ENCODE measurements around the gene UBE2R2. TPM values are rescaled to one million over a fixed set of nuclear protein-coding genes. Genes with fewer than 3 reads are reported as not detected.
"Not testable (repeated sequence)": the region's sequence is repeated elsewhere in the genome, so short reads cannot be mapped to it uniquely, and the experiment has no call there.

Gene UBE2R2
- total RNA-seq, 1 donor from 2014 or later = 15.7 TPM

DNA sequence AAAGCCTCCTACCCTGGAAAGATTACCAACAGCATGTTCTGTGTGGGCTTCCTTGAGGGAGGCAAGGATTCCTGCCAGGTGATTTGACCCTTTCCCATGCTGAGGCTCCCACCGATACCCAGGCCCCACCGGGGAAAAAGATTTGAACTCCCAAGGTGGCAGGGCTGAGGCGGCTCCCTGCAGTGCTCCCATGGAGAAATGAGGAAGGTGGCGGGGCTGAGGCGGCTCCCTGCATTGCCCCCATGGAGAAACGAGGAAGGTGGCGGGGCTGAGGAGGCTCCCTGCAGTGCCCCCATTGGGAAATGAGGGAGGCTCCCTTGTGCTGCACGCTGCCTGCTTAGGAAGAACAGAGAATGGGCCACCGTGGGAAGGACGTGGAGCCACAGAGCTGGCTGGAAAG is 18.4 kb upstream of the UBE2R2 start:
- no peak for DNase-seq (ENCODE audit: low read depth in 2 of 2)

DNA sequence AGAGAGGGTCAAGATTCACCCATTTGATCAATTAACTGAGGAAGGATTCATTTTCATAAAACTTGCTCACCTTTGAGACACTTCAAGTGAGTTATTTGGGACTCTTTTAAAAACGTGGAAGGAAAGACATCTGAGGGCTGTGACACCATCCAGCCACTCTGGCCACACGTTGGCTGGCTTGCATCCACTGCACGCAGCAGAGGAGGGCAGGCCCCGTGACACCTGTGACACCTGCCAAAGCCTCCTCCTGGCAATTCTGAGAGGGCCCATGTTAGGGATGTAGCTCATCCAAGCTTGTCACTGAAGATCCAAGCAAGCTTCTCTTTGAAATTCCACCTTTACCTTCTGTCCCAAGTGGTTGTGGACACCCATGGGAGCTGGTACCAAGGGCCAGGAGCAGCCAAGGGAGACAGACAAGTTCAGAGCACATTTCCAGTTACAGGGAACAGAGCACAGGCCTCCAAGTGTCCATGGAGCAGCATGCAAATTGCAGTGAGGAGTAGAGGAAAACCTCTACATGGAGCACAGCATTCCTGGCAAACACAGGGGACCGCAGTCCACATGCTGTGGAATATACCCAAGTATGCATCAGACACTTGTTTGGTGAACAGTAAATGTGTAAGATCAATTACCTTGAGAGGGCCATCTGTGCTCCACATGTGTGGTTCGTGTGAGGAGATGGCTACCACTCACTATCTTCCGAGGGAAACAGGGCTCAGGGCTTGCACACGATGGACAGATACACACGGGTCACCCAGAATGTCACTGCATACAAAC is 16.8 kb upstream of the UBE2R2 start:
- DNase-seq (ENCODE audit: low read depth in 2 of 2) = no peak

DNA sequence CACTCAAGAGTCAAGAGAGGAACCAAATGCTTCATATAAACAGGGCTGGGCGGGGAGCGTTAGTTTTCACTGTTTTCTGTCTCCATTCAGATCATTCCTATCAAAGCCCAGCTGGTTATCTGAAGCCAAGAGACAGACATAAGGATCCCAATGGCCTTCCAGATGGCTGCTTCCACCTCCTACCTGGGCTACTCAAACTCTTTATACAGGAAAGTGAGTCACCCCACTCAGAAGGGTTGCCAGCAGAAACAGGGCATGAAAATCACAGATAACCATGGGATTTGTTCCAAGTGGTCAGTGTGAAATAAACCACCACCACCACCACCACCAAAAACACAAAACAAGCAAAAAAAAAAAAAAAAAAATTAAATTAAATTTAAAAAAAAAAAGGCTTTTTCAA is 16.1 kb upstream of the UBE2R2 start:
- peak in 1 of 2 donors; percentile 58 for DNase-seq (ENCODE audit: low read depth in 2 of 2)

DNA sequence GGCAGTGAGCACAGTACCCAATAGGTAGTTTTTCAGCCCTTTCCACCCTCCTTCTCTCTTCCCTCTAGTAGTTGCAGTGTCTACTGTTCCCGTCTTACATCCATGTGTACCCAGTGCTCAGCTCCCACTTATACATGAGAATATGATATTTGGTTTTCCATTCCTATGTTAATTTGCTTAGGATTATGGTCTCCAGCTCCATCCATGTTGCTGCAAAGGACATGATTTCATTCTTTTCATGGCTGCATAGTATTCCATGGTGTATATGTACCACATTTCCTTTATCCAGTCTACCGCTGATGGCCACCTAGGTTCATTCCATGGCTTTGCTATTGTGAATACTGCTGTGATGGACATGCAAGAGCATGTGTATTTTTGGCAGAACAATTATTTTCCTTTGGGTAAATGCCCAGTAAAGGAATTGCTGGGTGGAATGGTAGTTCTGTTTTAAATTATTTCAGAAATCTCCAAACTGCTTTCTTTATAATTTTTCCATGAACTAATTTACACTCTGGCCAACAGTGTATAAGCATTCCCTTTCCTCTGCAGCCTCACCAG is 14.9 kb upstream of the UBE2R2 start:
- not testable (repeated sequence) for DNase-seq (ENCODE audit: low read depth in 2 of 2)

DNA sequence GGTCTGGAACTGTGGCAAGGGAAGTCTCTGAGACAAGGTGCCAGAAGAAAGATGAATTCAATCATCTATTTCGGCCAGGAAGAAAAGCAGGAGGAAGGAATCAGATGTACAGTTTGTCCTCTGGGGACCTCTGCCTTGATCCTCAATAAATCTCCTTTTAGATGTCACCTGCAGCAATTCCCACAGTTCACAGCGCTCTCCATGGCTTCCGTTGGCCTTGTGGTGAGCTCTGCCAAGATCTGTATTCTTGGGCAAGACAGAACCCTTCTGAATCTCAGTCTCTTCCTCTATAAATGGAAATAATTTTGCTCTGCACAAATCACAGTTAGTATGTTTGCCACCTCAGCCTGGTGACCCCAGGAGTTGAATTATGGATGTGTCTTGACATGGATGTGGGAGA is 12.8 kb upstream of the UBE2R2 start:
- not testable (repeated sequence) for DNase-seq (ENCODE audit: low read depth in 2 of 2)

DNA sequence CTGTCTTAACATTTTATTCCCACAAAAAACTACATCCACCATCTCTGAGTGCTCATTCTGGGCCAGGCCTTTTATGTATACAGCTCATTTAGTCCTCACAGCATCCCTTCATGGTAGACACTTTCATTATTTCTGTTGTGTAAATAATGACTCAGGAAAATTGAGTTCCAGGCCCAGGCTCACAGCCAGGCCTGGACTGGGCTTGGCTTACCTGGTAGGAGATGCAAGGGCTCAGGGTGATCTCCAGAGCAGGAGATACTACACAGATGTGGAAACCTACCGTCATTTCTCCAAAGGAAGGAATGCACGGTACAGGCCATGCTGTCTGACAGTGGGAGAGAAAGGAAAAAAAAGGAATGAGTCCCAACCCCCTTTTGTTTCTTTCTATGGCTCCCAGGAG is 9.8 kb upstream of the UBE2R2 start:
- DNase-seq (ENCODE audit: low read depth in 2 of 2) = not testable (repeated sequence)

DNA sequence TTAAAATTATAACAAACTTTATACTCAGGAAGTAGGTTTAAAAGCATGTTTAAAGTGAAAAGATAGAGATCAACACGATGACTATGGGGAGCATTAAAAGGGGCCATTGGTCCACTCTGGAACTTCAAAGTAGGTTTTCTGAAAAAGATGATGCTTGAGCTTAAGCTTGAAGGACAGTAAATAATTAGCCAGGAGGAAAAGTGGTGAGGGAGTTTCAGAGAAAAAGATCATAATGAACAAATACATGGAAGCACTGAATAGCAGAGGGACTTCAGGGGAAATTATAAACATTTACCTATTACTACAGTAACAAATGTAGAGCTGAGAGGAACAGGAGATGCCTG is 8.0 kb upstream of the UBE2R2 start:
- DNase-seq (ENCODE audit: low read depth in 2 of 2) = not testable (repeated sequence)

DNA sequence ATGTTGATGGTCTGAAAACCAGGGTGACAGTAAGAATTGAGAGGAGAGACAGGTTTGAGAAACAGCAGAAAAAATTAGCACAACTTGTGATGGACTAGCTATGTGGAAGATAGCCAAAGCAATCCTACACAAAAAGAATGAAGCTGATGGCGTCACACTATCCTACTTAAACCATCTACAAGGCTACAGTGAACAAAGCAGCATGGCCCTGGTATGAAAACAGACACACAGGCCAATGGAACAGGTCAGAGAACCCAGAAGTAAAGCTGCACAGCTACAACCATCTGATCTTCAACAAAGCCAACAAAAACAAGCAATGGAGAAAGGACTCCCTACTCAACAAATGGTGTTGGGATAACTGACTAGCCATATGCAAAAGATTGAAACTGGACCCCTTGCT is 7.5 kb upstream of the UBE2R2 start:
- peak in 1 of 2 donors; percentile 14 for DNase-seq (ENCODE audit: low read depth in 2 of 2)

DNA sequence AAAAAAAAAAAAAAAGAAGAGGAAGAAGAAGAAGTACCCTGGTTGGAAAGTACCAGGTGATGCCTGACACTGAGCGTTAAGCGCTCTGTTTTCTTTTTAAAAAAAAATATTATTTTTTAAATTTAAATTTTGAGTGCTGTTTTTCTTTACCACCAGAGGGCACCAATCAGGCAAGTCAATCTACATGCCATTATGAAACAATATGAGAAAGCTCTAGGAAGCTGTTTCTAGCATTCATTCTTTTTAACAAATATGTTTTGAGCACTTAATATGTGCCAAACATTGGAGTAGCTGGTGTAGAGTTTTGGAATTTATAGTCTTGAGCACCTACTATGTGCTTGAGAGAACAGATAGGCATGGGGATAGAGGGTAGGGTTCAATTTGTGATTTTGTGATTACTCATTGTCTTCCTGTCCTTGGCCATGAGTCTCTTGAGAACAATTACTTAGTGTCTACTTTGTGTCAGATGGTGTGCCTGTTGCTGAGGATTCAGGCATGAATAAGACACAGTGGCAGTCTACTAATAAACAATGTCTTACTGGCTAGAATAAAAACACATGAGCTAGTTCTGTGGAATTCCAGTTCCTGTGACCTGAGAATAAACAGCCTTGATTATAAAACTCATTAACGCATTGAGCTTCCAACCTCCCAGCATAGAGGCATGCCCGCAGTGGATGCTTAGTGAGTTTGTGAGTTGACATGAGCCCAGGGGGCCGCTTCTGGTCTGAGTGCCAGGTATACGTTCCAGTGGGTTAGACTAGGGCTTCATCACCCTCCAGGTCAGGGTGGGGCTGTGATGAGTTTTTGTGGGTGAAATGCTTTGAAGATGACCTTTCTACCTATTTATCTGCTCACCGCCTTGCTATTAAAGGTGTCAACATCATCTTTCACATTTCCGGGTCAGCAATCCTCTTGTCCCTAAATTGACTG is 3.0 kb upstream of the UBE2R2 start:
- DNase-seq (ENCODE audit: low read depth in 2 of 2) = peak in 1 of 2 donors; percentile 90

DNA sequence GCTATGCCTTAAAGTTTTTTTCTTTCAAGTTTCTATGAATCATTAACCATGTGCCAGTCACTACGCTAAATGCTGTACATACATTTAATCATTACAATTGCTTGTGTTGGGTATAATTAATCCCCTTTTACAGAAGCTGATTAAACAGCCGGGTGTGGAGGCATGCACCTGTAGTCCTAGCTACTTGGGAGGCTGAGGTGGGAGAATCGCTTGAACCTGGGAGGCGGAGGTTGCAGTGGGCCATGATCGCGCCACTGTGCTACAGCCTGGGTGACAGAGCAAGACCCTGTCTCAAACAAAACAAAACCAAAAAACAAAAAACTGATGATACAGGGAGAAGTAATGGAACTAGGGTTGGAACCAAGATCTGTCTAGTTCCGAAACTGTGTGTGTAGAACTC is 1.2 kb upstream of the UBE2R2 start:
- no peak for DNase-seq (ENCODE audit: low read depth in 2 of 2)

DNA sequence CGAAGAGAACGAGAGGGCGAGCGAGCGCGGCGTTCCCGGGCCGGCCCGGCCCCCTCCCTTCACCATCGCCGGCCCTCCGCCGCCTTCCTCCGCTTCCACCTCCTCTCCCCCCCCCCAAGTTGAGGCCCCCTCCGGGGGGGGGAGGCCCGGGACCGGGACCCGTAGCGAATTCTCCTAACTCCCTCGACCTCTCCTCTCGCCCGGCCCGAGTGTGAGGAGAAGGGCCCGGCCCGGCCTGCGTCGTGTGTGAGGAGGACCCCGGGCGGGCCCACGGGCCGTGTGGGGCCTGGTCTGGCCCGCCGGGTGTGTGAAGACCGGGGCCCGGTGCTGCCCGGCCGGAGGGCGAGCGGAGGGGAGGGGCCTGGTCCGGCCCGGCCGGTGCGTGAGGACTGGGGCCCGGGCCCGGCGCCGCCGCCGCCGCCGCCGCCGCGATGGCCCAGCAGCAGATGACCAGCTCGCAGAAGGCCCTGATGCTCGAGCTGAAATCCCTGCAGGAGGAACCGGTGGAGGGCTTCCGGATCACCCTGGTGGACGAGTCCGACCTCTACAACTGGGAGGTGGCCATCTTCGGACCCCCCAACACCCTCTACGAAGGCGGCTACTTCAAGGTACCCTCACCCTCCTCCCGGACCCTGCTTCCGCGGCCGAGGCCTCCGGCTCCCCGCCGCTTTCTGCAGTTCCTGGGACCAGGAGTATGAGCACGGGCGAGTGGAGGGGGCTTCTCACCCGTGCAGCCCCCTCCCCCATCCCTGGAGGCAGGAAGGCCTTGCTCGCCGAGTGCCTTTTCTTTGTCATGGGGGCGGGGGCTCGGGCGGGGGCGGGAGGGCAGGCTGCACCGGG is 587 bp downstream of the UBE2R2 start:
- peak; percentile 56 to 82 for DNase-seq (ENCODE audit: low read depth in 2 of 2)

DNA sequence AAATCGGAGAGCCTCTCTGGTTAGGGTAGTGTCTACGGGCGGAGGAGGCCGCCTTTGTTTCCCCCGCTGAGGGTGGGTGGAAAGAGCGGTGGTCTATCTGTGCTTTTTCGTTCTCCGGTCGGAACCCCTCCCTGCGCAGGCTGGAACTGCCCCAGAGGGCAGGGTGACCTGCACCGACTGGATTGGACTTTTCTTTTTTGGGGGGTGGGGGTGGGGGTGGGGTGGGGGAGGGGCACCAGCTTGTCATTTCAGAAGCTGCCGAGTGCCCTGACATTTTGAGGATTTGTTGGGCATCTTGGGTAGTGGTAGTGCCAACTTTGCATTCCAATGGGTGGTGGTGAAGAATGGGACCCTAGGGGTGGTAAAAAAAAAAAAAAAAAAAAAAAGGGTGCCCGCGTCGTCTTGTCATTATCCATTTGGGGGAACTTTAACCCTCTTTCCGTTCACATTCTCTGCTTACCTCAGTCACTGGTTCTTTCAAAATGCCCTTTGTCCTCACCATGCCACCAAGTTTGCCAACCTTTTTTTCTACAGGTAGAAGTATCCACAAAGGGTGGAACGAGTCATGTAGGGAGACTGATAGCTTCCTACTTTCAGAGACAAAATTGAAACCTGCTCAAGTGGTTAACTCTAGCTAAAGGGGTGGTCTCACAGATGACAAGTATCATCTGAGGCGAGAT is 1.3 kb downstream of the UBE2R2 start:
- DNase-seq (ENCODE audit: low read depth in 2 of 2) = peak in 1 of 2 donors; percentile 12

DNA sequence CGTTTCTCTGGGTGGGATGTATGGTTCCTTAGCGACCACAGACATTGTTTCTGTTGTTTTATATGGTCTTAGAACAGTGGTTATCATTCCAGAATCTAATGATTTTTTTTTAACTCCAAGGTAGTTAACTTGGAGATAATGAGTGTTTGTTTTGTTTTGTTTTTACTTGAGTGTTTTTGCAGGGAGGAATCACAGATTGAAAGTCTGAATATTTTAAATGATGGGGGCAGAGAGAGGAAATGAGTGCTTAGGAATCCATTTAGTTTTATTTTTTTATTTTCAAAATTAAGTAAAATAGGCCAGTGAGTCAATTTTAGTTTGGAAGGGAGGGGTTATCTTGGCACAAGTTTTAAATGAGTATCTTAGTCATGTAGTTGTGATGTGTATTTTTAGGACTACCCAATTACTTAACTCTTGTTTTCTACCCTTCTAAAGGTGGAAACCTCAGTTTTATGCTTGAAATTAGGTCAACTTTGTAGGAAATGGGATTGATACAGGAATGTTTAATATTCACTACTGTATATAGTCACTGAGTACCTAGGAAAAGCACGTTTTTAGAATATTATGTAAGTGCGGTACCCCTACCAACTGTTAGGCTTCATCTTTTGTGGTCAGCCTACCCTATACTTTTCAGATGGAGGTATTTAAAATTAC is 2.0 kb downstream of the UBE2R2 start:
- peak in 1 of 2 donors; percentile 32 for DNase-seq (ENCODE audit: low read depth in 2 of 2)

DNA sequence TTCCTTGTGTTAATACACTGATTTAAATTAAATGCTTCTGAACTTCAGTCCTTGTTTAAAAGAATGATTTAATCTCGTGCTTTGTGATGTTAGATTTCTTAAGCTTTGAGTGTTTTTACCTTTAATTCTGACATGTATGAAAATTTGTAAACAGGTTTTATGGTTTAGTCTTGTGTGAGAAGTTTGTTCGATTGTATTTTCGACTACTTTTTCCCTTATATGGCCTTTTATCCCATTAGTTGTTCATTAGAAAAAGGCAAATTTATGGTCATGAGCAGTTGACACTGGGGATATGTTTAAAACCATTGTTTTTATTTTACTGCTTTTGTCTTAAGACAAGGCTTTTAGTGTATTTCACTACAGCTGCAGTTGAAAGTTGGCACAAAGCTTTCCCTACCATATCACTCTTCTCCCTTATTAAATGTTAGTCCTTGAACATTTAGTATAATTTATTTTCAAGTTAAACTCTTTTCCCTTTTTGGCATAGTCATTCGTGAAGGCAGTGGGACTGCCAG is 3.3 kb downstream of the UBE2R2 start:
- DNase-seq (ENCODE audit: low read depth in 2 of 2) = no peak

DNA sequence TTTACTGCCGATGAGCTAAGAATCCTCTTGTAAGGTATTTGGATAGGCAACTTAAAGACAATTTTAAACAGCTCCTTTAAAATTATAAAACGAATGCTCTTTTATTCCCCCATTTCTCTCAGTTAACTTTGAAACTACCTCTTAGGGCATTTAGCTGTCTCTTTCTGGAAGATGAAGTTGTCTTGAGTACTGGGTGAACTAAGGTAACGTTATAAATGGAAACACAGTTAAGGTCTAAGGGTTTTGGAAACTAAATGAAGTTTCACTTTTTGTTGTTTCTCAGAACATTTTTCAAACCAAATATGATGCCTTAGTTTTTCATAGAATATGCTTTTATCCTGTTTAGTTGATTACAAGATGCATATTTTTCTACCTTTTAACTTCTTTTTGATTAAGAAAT is 6.8 kb downstream of the UBE2R2 start:
- DNase-seq (ENCODE audit: low read depth in 2 of 2) = no peak

DNA sequence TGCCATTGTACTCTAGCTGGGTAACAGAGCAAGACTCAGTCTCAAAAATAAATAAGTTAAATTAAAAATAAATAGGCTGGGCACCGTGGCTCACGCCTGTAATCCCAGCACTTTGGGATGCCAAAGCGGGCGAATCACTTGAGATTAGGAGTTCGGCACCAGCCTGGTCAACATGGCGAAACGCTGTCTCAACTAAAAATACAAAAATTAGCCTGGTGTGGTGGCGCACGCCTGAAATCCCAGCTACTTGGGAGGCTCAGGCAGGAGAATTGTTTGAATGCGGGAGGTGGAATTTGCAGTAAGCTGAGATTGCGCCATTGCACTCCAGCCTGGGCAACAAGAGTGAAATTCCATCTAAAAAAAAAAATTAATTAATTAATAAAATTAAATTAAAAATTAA is 10.3 kb downstream of the UBE2R2 start:
- DNase-seq (ENCODE audit: low read depth in 2 of 2) = not testable (repeated sequence)

DNA sequence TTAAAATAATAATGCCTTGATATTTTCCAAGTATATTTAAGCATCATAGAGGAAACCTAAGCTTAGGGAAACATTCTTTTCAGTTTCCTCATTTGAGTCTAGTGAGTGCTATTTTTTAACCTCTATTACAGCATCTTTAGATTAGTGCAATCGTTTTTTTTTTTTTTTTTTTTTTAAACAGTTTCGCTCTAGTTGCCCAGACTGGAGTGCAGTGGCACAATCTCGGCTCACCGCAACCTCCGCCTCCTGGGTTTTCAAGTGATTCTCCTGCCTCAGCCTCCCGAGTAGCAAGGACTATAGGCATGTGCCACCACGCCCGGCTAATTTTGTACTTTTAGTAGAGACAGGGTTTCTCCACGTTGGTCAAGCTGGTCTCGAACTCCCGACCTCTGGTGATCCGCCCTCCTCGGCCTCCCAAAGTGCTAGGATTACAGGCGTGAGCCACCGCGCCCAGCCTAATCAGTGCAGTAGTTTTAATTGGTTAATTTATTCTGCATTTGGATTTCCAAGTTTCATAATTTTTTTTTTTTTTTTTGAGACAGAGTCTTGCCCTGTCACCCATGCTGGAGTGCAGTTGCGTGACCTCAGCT is 12.8 kb downstream of the UBE2R2 start:
- not testable (repeated sequence) for DNase-seq (ENCODE audit: low read depth in 2 of 2)

DNA sequence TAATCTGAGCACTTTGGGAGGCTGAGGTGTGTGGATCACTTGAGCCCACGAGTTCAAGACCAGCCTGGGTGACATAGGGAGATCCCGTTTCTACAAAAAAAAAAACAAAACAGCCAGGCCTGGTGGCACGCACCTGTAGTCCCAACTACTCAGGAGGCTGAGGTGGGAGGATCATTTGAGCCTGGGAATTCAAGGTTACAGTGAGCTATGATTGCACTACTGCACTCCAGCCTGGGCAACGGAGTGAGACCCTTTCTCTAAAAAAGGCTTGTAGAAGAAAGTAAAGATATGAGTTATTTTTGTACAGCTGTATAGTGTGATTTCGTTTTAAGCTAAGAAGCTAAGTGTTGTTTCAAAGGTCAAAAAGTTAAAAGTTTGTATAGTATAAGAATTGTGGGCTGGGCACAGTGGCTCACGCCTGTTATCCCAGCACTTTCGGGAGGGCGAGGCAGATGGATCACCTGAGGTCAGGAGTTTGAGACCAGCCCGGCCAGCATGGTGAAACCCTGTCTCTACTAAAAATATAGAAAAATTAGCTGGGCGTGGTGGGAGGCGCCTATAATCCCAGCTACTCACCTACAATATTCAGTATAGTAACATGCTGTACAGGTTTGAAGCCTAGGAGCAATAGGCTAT is 18.8 kb downstream of the UBE2R2 start:
- DNase-seq (ENCODE audit: low read depth in 2 of 2) = no peak

DNA sequence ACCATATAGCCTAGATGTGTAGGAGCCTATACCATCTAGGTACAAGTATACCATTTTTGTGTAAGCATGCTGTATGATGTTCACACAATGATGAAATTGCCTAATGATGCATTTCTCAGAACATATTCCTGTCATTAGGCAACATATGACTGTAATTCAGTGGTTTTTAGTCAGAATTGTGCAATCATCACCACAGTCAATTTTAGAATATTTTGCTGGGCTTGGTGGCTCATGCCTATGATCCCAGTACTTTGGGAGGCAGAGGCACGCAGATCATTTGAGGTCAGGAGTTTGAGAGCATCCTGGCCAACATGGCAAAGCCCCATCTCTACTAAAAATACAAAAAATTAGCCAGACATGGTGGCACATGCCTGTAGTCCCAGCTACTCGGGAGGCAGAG is 19.3 kb downstream of the UBE2R2 start:
- DNase-seq (ENCODE audit: low read depth in 2 of 2) = not testable (repeated sequence)

Data from dermis microvascular lymphatic vessel endothelial cell (primary cell).